ENCODE results near the gene FOXS1.
"Not testable (repeated sequence)": the region's sequence is repeated elsewhere in the genome, so short reads cannot be mapped to it uniquely, and the experiment has no call there.

Gene FOXS1

GRCh38 chr20:31822421-31823330 is 22.7 kb downstream of the FOXS1 start:
- DNase-seq (ENCODE audit: low read depth) = peak; percentile 66

GRCh38 chr20:31821427-31821826 is 24.0 kb downstream of the FOXS1 start:
- DNase-seq (ENCODE audit: low read depth) = no peak

GRCh38 chr20:31820228-31820627 is 25.2 kb downstream of the FOXS1 start:
- no peak for DNase-seq (ENCODE audit: low read depth)

GRCh38 chr20:31819083-31819784 is 26.2 kb downstream of the FOXS1 start, which contains the start of gene MYLK2:
Gene MYLK2, plus strand, starts transcription at chr20:31819356. Its CDS starts 225 bp downstream, at chr20:31819581.
- no peak for DNase-seq (ENCODE audit: low read depth)

- no peak for DNase-seq (ENCODE audit: low read depth)
These were observed 27.0 kb downstream of the FOXS1 start for GRCh38 chr20:31818376-31818908.

- DNase-seq (ENCODE audit: low read depth) = no peak
These were observed 27.9 kb downstream of the FOXS1 start for GRCh38 chr20:31817461-31817860.

- no peak for DNase-seq (ENCODE audit: low read depth)
These were observed 29.2 kb downstream of the FOXS1 start for GRCh38 chr20:31816221-31816620.

- no peak for DNase-seq (ENCODE audit: low read depth)
These were observed 29.8 kb downstream of the FOXS1 start for GRCh38 chr20:31815408-31816188.

GRCh38 chr20:31814142-31814541 is 31.3 kb downstream of the FOXS1 start:
- DNase-seq (ENCODE audit: low read depth) = not testable (repeated sequence)

- DNase-seq (ENCODE audit: low read depth) = no peak
These were observed 31.8 kb downstream of the FOXS1 start for GRCh38 chr20:31813611-31814010.

- DNase-seq (ENCODE audit: low read depth) = no peak
These were observed 33.3 kb downstream of the FOXS1 start for GRCh38 chr20:31811796-31812728.

GRCh38 chr20:31811198-31811597 is 34.2 kb downstream of the FOXS1 start:
- no peak for DNase-seq (ENCODE audit: low read depth)

- no peak for DNase-seq (ENCODE audit: low read depth)
These were observed 35.7 kb downstream of the FOXS1 start for GRCh38 chr20:31809661-31810060.

- DNase-seq (ENCODE audit: low read depth) = no peak
These were observed 36.9 kb downstream of the FOXS1 start for GRCh38 chr20:31808481-31808880.

- DNase-seq (ENCODE audit: low read depth) = no peak
These were observed 38.6 kb downstream of the FOXS1 start for GRCh38 chr20:31806564-31807355.

GRCh38 chr20:31803552-31804291 is 41.7 kb downstream of the FOXS1 start:
- no peak for DNase-seq (ENCODE audit: low read depth)

- no peak for DNase-seq (ENCODE audit: low read depth)
These were observed 43.9 kb downstream of the FOXS1 start for GRCh38 chr20:31801508-31801907.

- DNase-seq (ENCODE audit: low read depth) = no peak
These were observed 48.0 kb downstream of the FOXS1 start for GRCh38 chr20:31797364-31797763.
